Stimulated activated CD4-positive, alpha-beta T cell treated with anti-CD3 and anti-CD28 coated beads, Interleukin-4, amount 100 ng/mL, for 4 hours (primary cell): ENCODE results near the gene ACTRT2.

Source experiments
- DNase-seq, 2 experiments: peaks; one replicate each; pipeline ENCODE4 v3.0.0-alpha.2; 2020

Gene ACTRT2

GRCh38 chr1:2983706-2984398, 37.4 kb upstream of the ACTRT2 start:
- DNase-seq = no peak

- DNase-seq = no peak
Measured at GRCh38 chr1:2984399-2985061, 36.7 kb upstream of the ACTRT2 start.

GRCh38 chr1:2985067-2985561, 36.2 kb upstream of the ACTRT2 start:
- no peak for DNase-seq

- no peak for DNase-seq
Measured at GRCh38 chr1:2985694-2986548, 35.3 kb upstream of the ACTRT2 start.

GRCh38 chr1:2986549-2987305, 34.5 kb upstream of the ACTRT2 start:
- no peak for DNase-seq

- DNase-seq = no peak
Measured at GRCh38 chr1:2987773-2988172, 33.5 kb upstream of the ACTRT2 start.

GRCh38 chr1:2988256-2988655, 33.0 kb upstream of the ACTRT2 start:
- no peak for DNase-seq

- no peak for DNase-seq
Measured at GRCh38 chr1:2989185-2989584, 32.1 kb upstream of the ACTRT2 start.

- no peak for DNase-seq
Measured at GRCh38 chr1:2989976-2990375, 31.3 kb upstream of the ACTRT2 start.

GRCh38 chr1:2990376-2991115, 30.7 kb upstream of the ACTRT2 start:
- no peak for DNase-seq

- DNase-seq = no peak
Measured at GRCh38 chr1:2991753-2992495, 29.3 kb upstream of the ACTRT2 start.

GRCh38 chr1:2998503-2999100, 22.7 kb upstream of the ACTRT2 start:
- no peak for DNase-seq

GRCh38 chr1:2999138-2999537, 22.1 kb upstream of the ACTRT2 start:
- no peak for DNase-seq

- DNase-seq = no peak
Measured at GRCh38 chr1:2999571-2999970, 21.7 kb upstream of the ACTRT2 start.

GRCh38 chr1:3000214-3000613, 21.1 kb upstream of the ACTRT2 start:
- DNase-seq = no peak

GRCh38 chr1:3000671-3001470, 20.4 kb upstream of the ACTRT2 start:
- DNase-seq = no peak

GRCh38 chr1:3001471-3002348, 19.6 kb upstream of the ACTRT2 start:
- no peak for DNase-seq

- no peak for DNase-seq
Measured at GRCh38 chr1:3002349-3003038, 18.8 kb upstream of the ACTRT2 start.
